GM18511 (cell line): Measurements from ENCODE around the gene PITX1.

ENCODE experiments used
- ATAC-seq: cut with Tn5 transposase; IDR thresholded peaks from one replicate; pipeline ENCODE4 v1.9.1; 2021; ENCODE audit warnings: mild to moderate bottlenecking, moderate library complexity; ENCODE audit not compliant: unreplicated experiment

Gene PITX1

GRCh38 chr5:135062216-135063055 is 28.4 kb upstream of the PITX1 start:
- no peak for ATAC-seq

DNA sequence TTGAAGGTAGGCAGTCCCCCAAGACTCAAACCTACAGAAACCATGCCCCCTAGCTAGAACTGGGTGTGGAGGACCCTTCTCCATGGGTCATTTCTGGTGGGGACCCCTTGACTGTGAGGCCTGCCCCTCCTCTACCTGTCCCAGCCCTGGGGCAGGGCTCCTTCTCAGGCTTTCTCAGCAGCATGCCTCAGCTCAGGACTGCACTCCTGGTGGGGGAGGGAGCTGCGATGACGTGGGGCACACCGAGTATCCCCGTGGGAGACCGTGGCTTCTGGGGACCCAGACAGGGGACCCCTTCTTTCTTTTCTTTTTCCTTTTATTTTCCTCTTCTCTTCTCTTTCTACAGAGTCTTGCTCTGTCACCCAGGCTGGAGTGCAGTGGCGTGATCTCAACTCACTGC is 27.0 kb upstream of the PITX1 start:
- ATAC-seq = no peak

DNA sequence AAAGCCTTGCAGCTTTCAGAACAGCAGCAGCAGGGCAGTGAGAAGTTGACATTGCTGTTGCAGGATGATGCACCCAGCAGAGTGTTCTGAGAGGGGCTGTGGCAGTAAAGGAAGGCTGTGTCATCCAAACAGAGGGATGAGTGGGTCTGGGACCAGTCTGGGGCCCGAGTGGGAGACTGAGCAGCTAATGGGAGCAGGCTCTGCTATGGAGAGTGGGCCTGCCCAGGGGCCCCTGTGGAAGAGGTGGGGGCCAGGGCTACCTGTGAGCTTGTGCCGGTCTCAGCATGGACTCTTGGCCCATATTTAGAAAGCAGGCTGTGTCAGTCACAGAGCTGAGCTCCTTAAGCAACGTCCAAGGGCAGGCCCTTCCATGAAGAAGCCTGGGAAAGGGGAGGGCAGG is 26.0 kb upstream of the PITX1 start:
- no peak for ATAC-seq

DNA sequence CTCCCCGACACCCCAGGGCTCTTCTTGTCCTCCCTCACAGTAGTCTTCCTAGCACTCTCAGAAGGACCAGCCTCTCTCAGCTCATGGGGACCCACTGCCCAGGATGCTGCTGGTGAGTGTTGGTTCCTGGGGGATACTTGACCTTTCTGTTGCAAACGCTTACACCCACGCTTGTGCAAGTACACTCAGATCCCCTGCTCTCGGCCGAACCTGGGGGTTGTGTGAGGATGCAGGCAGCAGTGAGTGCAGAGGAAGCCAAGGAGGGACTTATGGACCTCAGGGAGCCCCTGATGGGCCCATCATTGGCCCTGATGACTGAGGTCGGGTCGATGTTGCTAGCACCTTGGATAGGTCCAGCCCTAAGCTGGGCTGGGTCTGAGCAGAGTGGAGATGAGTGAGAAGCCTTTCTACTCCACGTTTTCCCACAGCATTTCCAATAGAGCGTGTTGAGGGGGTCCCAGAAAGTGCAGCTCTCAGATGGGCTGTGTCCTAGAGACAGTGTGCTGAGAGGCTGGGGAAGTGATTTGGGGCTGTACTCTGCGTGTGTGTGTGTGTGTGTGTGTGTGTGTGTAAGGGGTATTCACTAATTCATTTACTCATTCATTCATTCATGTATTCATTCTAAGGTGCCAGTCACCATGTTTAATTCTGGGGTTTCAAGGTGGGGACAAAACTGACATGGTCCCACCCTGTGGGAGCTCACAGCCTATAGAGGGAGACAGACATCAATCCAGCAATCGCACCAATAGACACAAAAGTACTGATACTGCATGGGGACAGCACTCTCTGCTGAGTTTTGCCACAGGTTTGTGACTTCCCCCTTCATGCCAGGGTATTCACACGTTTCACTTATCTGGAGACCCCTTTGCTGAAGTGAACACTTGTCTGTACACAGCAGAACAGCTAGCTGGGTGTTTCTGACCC is 25.2 kb upstream of the PITX1 start:
- no peak for ATAC-seq

GRCh38 chr5:135058331-135058732 is 24.3 kb upstream of the PITX1 start:
- ATAC-seq = no peak

GRCh38 chr5:135057233-135057632 is 23.2 kb upstream of the PITX1 start:
- no peak for ATAC-seq

- ATAC-seq = no peak
These were observed 22.4 kb upstream of the PITX1 start for GRCh38 chr5:135056316-135057030.

GRCh38 chr5:135055396-135055795 is 21.4 kb upstream of the PITX1 start:
- no peak for ATAC-seq

GRCh38 chr5:135054546-135054945 is 20.5 kb upstream of the PITX1 start:
- no peak for ATAC-seq

GRCh38 chr5:135053989-135054388 is 20.0 kb upstream of the PITX1 start:
- no peak for ATAC-seq

- peak; percentile 98 for ATAC-seq
These were observed 19.2 kb upstream of the PITX1 start for GRCh38 chr5:135053278-135053677.

GRCh38 chr5:135052511-135053145 is 18.6 kb upstream of the PITX1 start:
- ATAC-seq = no peak

DNA sequence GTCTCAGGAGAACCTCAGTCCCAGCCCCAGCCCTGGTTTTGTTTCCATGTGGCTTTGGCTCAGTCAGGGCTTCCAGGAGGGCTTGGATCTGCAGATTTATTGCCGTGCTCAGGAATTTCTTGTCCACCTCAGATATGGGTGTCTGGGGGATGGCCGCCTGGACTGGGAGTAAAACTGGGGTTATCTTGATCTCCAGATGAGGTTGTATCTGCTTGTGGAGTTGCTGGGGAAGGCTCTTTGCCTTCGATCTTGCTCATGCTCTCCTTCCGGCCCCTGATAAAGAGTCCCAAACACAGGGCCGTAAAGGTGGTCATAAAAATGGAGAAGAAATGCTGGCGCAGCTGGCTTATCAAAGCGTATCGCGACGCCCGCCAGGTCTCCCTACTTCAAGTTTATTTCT is 17.8 kb upstream of the PITX1 start:
- ATAC-seq = no peak

DNA sequence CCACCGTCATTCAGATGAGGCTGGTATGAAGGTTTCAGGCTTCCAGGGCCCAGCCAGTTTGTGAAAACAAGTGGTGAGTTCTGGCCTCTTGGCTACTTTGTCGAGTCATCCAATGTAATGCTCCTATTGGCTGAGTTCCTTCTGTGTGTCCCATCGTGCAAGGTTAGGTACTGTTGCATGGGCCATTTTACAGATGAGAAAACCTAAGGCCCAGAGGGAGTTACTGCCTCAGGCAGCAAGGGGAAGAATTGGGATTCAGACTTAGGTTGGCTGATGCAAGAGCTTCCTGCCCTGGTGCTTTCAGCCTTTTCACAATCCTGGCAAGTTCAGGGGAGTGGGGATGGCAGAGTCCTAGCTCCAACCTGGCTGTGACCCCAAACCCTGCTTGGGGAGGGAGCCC is 17.4 kb upstream of the PITX1 start:
- no peak for ATAC-seq

- no peak for ATAC-seq
These were observed 16.3 kb upstream of the PITX1 start for GRCh38 chr5:135050244-135050767.

DNA sequence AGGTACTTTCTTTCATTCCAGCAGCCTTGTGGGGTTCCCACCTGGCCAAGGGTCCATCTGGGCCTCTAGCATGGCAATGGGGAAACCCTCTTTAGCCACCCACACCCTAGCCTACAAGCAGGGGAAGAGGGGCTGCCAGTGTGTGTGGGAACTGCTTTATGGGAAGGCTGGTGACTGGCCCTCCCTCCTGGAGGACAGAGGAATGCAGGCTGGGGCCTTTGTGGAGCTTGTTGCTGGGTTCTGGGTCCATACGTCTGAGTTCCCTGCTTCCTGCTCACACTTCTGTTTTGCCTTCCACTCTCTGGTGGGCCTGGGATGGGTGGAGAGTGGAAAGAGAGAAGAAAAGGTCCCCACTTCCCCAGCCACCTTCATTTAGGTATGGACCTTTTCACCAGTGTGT is 14.9 kb upstream of the PITX1 start:
- ATAC-seq = no peak

DNA sequence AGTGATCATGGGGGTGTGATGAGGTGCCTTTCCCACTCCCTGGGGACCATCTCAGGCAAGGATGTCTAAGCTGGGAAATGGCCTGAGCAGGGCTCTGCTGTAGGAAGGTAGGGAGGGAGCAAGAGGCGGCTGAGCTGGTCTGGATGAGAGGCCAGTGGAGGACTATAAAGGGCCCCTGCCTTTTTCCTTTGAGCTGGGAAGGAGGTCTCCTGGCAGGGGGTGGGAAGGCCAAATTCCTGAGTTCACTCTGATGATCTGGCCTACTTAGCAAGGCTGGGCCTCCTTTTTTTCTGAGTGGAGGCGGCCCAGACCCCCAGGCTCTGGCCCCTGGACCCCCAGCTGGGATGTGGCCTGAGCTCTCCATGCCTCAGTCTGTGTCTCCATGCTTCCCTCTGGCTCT is 14.3 kb upstream of the PITX1 start:
- no peak for ATAC-seq

- ATAC-seq = no peak
These were observed 13.3 kb upstream of the PITX1 start for GRCh38 chr5:135047347-135047695.

DNA sequence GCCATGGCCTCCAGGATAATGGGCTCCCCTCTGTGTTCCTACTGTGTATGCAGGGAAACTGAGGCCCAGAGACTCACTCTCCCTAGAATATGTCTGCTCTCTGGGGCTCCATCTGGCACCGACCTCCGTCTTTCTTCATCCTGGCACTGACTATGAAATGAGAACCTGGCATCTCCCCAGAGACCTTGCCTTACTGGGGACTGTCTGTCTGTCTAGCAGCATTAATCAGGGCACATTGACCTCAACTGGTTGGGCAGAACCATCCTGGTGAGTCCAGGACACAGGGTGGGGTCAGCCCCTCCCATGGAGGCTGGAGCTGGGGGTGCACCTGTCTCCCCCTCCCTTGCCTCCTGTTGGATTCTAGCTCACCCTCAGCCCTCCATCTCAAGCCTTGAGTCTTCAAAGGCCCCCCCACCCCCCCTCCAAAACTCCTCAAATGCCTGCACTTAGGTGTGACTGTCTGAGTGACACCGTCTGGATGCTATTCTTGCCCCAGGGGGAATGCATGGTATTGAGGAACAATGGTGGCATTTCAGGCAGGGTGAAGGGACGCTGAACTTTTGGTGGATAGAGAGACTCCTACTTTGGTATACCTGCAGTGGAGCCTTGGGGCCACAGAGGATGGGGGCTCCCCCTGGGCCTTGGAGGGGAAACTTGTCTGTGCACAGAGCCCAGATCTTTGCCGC is 12.8 kb upstream of the PITX1 start:
- ATAC-seq = no peak

DNA sequence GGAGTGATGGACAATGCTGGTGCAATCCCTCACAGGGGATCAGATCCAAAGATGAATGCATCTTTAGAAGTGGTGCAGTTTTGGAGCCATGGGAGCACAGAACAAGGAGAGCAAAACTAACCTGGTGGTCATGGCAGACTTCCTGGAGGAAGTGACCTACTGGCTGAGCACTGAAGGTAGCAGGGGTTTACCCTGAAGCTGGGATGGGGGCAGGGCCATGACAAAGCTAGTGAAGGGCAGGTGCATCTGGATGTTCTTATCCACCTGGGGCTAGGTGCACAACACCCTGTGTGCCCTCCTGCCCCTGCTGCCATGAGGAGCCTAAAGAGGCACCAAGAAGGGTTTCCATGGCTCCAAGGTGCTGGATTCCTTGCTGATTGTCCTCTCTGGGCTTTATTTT is 11.5 kb upstream of the PITX1 start:
- no peak for ATAC-seq
